NCI-H2029 treated with DMSO at 0.1 percent for 48 hours (cell line): Measurements from ENCODE around the gene CDC25B.

Experiments
- DNase-seq: peaks from one replicate; lab custom pipeline; 2025; lab: John Stamatoyannopoulos, UW

CDC25B gene

GRCh38 chr20:3764659-3765058, 31.5 kb upstream of the CDC25B start:
- DNase-seq = no peak

DNA sequence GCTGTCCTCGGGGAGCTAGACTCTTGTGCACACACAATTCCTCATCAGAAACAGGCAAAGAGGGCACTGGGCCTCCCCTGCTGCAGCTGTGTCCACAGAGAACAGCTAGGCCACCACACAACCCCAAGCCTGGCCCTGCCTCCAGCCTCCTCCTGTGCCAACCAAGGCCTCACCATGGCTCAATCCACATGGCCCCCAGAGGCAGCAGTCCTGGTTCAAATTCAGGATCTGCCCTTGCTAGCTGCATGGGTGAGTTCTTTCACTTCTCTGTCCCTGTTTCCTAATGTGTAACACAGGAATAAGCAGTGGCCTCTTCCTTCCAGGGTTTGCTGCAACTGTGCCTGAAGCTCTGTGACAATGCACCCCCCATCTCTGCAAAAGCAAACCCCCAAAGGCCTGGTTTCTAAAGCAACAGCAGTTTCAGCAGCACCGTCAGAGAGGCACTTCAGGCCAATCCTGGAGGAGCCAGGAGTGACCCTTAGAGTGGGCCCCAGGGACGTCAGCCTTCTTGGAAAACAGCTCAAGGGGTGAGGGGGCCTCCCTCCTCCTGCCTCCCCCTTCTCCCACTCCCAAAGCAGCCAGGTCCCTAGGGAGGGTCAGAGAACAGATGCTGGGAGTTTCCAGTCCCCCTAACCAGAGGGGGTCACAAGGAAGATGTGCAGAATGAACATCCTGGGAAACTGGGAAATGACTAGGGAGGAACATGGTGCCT, 30.8 kb upstream of the CDC25B start:
- no peak for DNase-seq

DNA sequence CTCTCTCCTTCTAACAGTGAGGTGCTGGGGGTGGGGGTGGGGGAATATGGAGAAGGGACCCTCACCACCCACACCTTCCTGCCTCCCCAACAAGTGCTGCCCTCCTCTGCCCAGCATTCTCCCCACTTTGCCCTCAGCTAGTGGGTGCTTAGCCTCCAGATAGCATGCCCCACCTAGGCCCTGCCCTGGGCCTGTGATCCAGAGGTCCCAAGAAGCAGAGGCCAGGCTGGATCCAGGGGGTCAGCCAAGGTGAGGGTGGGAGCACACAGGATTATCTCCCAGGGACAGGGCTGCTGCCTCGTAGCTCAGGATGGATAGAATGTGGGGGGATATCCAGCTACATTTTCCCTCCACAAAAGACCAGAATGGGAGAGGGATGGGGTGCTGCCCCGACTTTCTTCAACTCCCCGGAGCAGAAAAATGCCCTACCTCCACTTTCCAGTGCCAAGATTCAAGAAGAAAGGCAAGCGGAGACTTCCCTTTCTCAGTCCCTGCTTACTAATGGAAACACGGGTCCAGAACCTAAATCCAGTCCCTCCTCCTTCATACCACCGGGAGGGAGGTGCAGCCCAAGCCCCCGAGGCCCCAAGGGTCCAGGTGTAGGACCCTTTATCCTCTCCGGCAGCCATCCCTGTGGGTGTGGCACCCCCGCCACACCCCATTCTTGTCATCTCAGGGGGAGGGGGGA, 29.5 kb upstream of the CDC25B start:
- DNase-seq = no peak

GRCh38 chr20:3767110-3767426, 29.0 kb upstream of the CDC25B start:
- no peak for DNase-seq

GRCh38 chr20:3767427-3768341, 28.4 kb upstream of the CDC25B start, which contains the start of gene ADISSP:
Gene ADISSP (minus strand): TSS chr20:3767753. CDS start chr20:3760100, 7,653 bp downstream.
- DNase-seq = peak; percentile 83

DNA sequence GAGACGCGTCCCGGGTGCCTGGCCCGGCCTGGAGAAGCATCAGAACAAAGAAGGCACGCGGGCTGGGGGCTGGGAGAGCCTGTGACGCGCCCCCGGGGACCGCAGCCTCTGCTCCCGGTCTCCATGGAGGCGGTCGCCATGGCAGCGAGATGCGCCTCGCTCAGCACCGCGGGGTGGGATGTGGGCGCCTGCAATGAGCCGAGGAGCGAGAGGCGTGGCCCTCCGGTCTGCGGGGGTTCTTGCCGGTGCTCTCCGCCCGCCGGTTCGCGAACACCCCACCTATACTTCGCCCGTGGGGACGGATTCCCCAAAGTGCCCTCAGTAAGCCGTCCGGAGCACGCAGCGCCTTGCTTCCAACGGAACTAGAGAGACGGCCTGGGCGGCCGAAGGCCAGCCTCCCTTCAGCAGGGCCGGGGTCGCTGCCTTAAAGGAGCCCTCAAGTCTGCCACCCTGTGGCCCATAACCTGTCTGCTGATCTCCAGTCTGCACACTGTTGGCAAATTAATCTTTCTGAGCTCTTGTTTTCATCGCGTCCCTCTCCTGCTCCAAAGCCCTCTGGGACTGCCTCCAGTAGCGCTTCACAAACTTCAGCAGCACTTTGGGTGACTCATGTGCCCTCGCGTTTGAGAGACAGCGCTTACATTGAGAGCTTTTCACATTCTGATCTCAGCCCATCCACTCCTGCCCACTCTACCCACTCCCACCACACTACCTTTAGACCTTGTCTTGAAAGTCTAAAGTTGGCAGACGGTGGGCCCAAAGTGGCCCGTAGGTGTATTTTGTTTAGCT, 27.6 kb upstream of the CDC25B start:
- DNase-seq = no peak

- no peak for DNase-seq
Measured at GRCh38 chr20:3771552-3772058, 24.5 kb upstream of the CDC25B start.

DNA sequence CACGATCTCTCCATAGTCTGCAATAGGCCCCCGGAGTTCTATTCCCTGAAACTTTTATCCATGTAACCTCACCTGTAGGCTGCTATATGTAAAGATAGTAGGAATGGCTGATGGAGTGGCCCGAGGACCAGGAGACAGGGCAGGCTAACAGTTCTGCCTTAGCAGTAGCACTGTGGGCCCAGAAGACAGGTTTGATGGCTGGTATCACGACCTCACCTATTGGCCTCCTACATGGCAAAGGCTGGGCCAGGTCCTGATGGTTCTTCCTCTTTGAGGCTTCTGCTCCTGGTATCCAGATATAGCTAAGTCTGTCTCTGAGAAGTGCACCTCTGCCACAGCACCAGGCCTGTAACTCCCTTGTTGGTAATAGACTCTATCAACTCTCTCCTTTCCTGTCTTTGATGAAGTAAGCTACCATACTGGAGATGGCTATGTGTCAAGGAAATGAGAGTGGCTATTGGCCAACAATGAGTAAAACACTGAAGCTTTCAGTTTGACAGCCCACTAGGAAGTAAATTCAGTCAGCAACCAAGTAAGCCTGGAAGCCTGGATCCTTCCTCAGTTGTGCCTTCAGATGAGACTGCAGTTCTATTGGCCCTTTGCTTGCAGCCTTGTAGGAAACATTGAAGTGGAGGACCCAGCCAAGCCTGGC, 20.5 kb upstream of the CDC25B start:
- no peak for DNase-seq

GRCh38 chr20:3777381-3777715, 18.8 kb upstream of the CDC25B start:
- no peak for DNase-seq

DNA sequence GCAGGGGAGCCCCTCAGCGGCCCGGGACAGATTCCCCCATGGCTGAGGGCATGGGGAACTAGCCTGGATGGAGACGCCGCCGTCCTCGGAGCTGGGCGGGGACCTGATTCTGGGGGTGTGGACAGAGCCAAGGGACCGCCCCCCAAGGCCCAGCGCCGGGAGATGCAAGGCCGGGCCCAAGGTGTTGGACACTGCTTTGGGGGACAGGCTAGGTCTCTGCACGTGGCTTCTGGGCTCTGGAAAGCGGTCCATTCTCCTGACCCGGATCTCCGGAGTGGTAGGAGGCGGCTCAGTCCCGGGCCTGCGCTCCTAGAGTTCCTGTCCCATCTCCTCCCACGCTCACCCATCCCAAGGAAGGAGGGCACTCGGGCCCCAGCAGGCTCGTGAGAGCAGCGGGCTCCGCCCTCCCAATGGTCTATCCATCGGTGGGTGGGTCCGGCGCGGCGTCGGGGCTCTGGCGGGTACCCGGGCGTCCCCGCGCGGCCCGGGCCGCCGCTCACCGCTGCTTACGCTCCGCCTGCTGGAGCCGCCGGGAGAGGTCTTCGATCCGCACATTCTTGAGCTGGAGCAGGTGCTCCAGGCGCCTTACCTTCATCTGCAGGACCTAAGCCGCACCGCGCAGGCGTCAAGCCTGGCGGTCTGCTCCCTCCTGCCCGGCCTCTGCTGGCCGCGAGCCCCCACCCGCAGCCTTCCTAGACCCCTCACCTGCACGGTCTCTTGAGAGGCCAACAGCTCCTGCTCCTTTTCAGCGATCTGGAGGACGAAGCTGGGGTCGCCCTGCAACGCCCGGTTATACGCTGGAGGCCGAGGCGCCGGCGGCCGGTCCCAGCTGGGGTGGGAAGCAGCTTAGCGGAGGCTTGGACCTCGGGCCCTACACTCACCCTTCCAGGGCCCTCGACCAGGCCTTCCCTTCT, 18.1 kb upstream of the CDC25B start:
- DNase-seq = no peak

- DNase-seq = no peak
Measured at GRCh38 chr20:3778976-3779375, 17.1 kb upstream of the CDC25B start.

GRCh38 chr20:3781153-3781910, 14.8 kb upstream of the CDC25B start, which contains the start of gene SPEF1:
Gene SPEF1 (minus strand): TSS chr20:3781448. CDS start chr20:3781287, 161 bp downstream.
- DNase-seq = peak; percentile 66

GRCh38 chr20:3782597-3782996, 13.5 kb upstream of the CDC25B start:
- DNase-seq = no peak

GRCh38 chr20:3783068-3783489, 13.0 kb upstream of the CDC25B start:
- no peak for DNase-seq

- no peak for DNase-seq
Measured at GRCh38 chr20:3783511-3784195, 12.5 kb upstream of the CDC25B start.

GRCh38 chr20:3784216-3784853, 11.8 kb upstream of the CDC25B start:
- no peak for DNase-seq

DNA sequence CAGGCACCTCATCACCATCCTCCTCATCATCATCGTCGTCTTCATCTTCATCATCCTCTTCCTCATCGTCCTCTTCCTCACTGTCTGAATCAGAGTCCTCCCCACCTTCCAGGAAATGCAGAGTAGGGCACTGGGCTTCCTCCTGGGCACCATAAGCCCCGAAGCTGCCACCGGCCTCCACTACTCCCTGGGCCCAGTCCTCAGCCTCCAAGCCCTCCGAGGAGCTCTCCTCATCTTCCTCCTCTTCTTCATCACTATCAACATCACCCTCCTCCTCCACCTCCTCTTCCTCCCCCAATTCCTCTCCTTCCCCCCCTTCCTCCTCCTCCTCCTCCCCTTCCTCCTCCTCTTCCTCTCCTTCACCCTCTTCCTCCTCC, 11.3 kb upstream of the CDC25B start:
- no peak for DNase-seq
